ENCODE data around the gene AGTPBP1.

The AGTPBP1 gene

GRCh38 chr9:85521371-85522197 is 220.2 kb downstream of the AGTPBP1 start:
- H3K9me3 ChIP-seq (ENCODE audit: control insufficient read depth, low read length), result no peaks in the 10 kb centered on the region
- no peaks in the 10 kb centered on the region for H3K27me3 ChIP-seq (ENCODE audit: control insufficient read depth, insufficient read depth, low read length)
- no peaks in the 10 kb centered on the region for H3K4me1 ChIP-seq
- no peak overlapping the region for H2AFZ ChIP-seq
- H3K9ac ChIP-seq, result no peak overlapping the region
- H3K79me2 ChIP-seq, result no peaks in the 10 kb centered on the region
- no peak overlapping the region for H3K27ac ChIP-seq
- H3K4me2 ChIP-seq (ENCODE audit: low read length), result no peak overlapping the region
- no peaks in the 10 kb centered on the region for H3K36me3 ChIP-seq (ENCODE audit: control insufficient read depth, insufficient read depth, low read length)
- no peak for TF ChIP-seq CTCF (IDR thresholded peaks at IDR 0.05)
- H3K4me3 ChIP-seq (ENCODE audit: low read depth, low read length), result no peak overlapping the region

- Histone ChIP-seq H2AFZ (no peak overlapping the region), H3K9ac (no peak overlapping the region), H3K36me3 (ENCODE audit: control insufficient read depth, insufficient read depth, low read length) (no peaks in the 10 kb centered on the region), H3K4me1 (no peaks in the 10 kb centered on the region), H3K79me2 (no peaks in the 10 kb centered on the region), H3K4me2 (ENCODE audit: low read length) (no peak overlapping the region), H3K27ac (no peak overlapping the region), H3K4me3 (ENCODE audit: low read depth, low read length) (no peak overlapping the region), H3K9me3 (ENCODE audit: control insufficient read depth, low read length) (no peaks in the 10 kb centered on the region), H3K27me3 (ENCODE audit: control insufficient read depth, insufficient read depth, low read length) (no peaks in the 10 kb centered on the region)
- TF ChIP-seq CTCF (IDR thresholded peaks at IDR 0.05), result no peak
Measured at GRCh38 chr9:85516976-85517637, 224.6 kb downstream of the AGTPBP1 start.

GRCh38 chr9:85516455-85516854 is 225.3 kb downstream of the AGTPBP1 start:
- H3K9me3 ChIP-seq (ENCODE audit: control insufficient read depth, low read length), result no peaks in the 10 kb centered on the region
- no peaks in the 10 kb centered on the region for H3K27me3 ChIP-seq (ENCODE audit: control insufficient read depth, insufficient read depth, low read length)

GRCh38 chr9:85515021-85515420 is 226.7 kb downstream of the AGTPBP1 start:
- no peak overlapping the region for H3K27ac ChIP-seq
- H3K36me3 ChIP-seq (ENCODE audit: control insufficient read depth, insufficient read depth, low read length), result no peaks in the 10 kb centered on the region
- no peak overlapping the region for H3K9ac ChIP-seq
- H3K4me3 ChIP-seq (ENCODE audit: low read depth, low read length), result no peak overlapping the region
- no peaks in the 10 kb centered on the region for H3K4me1 ChIP-seq
- no peak for TF ChIP-seq CTCF (IDR thresholded peaks at IDR 0.05)
- no peaks in the 10 kb centered on the region for H3K9me3 ChIP-seq (ENCODE audit: control insufficient read depth, low read length)
- H3K79me2 ChIP-seq, result no peaks in the 10 kb centered on the region
- no peak overlapping the region for H2AFZ ChIP-seq
- no peak overlapping the region for H3K4me2 ChIP-seq (ENCODE audit: low read length)
- no peaks in the 10 kb centered on the region for H3K27me3 ChIP-seq (ENCODE audit: control insufficient read depth, insufficient read depth, low read length)

More at GRCh38 chr9:85516455-85516854, 225.3 kb downstream of the AGTPBP1 start:
- Histone ChIP-seq H3K4me3 (ENCODE audit: low read depth, low read length) (no peak overlapping the region), H3K4me2 (ENCODE audit: low read length) (no peak overlapping the region), H3K36me3 (ENCODE audit: control insufficient read depth, insufficient read depth, low read length) (no peaks in the 10 kb centered on the region), H3K79me2 (no peaks in the 10 kb centered on the region), H3K4me1 (no peaks in the 10 kb centered on the region), H2AFZ (no peak overlapping the region), H3K27ac (no peak overlapping the region), H3K9ac (no peak overlapping the region)
- TF ChIP-seq CTCF (IDR thresholded peaks at IDR 0.05), result no peak
